PC-9 (cell line): ENCODE results near the gene CACHD1. TPM values are rescaled to one million over a fixed set of nuclear protein-coding genes. Genes with fewer than 3 reads are reported as not detected.

Experiments used
- BruUV-seq: library from RNA; stranded (reverse); fragments of 400-500 nt; replicated peaks from 2 replicates; lab custom pipeline; 2021; lab: Mats Ljungman, UMichigan
- CTCF ChIA-PET: fragments of 300-600 bp; sonication (Branson Sonifier 250); formaldehyde crosslinking; loops from one replicate; lab custom pipeline; 2022; ENCODE audit warnings: antibody characterized with exemption; lab: Charles Lee
- POLR2A ChIA-PET: fragments of 300-600 bp; sonication (Branson Sonifier 250); formaldehyde crosslinking; loops from one replicate; lab custom pipeline; 2022; ENCODE audit warnings: antibody characterized with exemption; ENCODE audit not compliant: unreplicated experiment; lab: Charles Lee
- DNase-seq, 2 experiments: peaks; one replicate each; pipeline versions ENCODE4 v3.0.0 to v3.0.0-alpha.2; 2015 to 2022; ENCODE audit warnings: mixed read lengths in 1 of 2
- H2AFZ ChIP-seq: fragments of 200-600 bp; sonication (generic); 2 replicates; pipeline ENCODE4 v1.8.1; 2017; ENCODE audit warnings: antibody characterized with exemption
- H3F3A ChIP-seq: fragments of 200-600 bp; sonication (generic); 2 replicates; pipeline ENCODE4 v1.8.1; 2017; ENCODE audit warnings: antibody characterized with exemption, mild to moderate bottlenecking, low read depth; ENCODE audit not compliant: insufficient read depth
- H3K27ac ChIP-seq: fragments of 200-600 bp; sonication (generic); 2 replicates; pipeline ENCODE4 v1.6.1; 2016; ENCODE audit warnings: mixed run types
- H3K27me3 ChIP-seq: fragments of 200-600 bp; sonication (generic); 2 replicates; pipeline ENCODE4 v1.6.1; 2016; ENCODE audit warnings: low read depth, mixed run types; ENCODE audit not compliant: insufficient read depth
- H3K36me3 ChIP-seq: fragments of 200-600 bp; sonication (generic); 2 replicates; pipeline ENCODE4 v1.6.1; 2016; ENCODE audit warnings: low read depth, mixed run types
- H3K4me1 ChIP-seq: fragments of 200-600 bp; sonication (generic); replicated peaks from 2 replicates; pipeline ENCODE4 v1.6.1; 2016; ENCODE audit warnings: mixed run types; ENCODE audit not compliant: insufficient read depth
- H3K4me2 ChIP-seq: fragments of 200-600 bp; sonication (generic); 2 replicates; pipeline ENCODE4 v1.6.1; 2017; ENCODE audit warnings: mixed run types
- H3K4me3 ChIP-seq: fragments of 200-600 bp; sonication (generic); 2 replicates; pipeline ENCODE4 v1.6.1; 2016; ENCODE audit warnings: mixed run types
- H3K79me2 ChIP-seq: fragments of 200-600 bp; sonication (generic); 2 replicates; pipeline ENCODE4 v1.6.1; 2017; ENCODE audit warnings: low read depth, mixed run types
- H3K9me2 ChIP-seq: fragments of 200-600 bp; sonication (generic); 2 replicates; pipeline ENCODE4 v1.8.1; 2017; ENCODE audit warnings: mild to moderate bottlenecking; ENCODE audit not compliant: insufficient read depth
- H3K9me3 ChIP-seq: fragments of 200-600 bp; sonication (generic); 2 replicates; pipeline ENCODE4 v1.8.1; 2016; ENCODE audit warnings: low read depth; ENCODE audit not compliant: insufficient read depth
- H4K20me1 ChIP-seq: fragments of 200-600 bp; sonication (generic); 2 replicates; pipeline ENCODE4 v1.8.1; 2017; ENCODE audit not compliant: insufficient read depth
- CTCF ChIP-seq: fragments of 200-600 bp; sonication (generic); conservative IDR thresholded peaks from 2 replicates; pipeline ENCODE4 v1.6.1; 2017; ENCODE audit warnings: mixed run types, antibody characterized with exemption, mild to moderate bottlenecking, moderate library complexity
- EZH2 ChIP-seq: fragments of 200-600 bp; sonication (generic); IDR thresholded peaks from 2 replicates; pipeline ENCODE4 v1.8.0; 2017; ENCODE audit warnings: antibody characterized with exemption, low read depth
- intact Hi-C: fragments of 100-400 bp; cut with micrococcal nuclease; formaldehyde crosslinking; loops from one replicate; pipeline ENCODE4 v1.10.0; 2022; ENCODE audit not compliant: unreplicated experiment
- total RNA-seq: library from RNA; stranded (reverse); gene quantifications from 2 replicates; pipeline ENCODE4 v1.2.3, GENCODE V29; 2021

Gene CACHD1
- total RNA-seq, 1 experiment from 2014 or later, result 3.1 TPM

DNA sequence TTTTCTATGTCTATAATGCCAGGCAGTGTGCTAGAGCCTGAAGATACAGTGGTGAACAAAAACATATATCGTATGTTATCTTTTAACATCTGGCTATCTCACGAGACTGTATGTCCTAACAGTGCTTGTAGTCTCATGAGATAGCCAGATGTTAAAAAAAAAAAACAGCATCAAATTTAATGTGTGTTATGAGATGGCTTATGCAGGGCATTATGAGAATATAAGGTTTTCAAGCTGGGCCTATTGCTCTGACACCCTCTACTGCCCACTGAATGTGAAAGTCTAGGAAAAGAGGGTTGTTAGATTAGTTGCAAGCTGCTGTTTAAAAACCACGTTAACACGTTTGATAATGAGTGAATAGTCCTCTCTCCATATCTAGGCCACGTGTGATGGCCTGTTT lies 109.8 kb downstream of the CACHD1 start:
- H3K36me3 ChIP-seq, result no peaks in the 10 kb centered on the region
- CTCF ChIA-PET, result no interaction called here
- H3K27ac ChIP-seq, result no peak overlapping the region

GRCh38 chr1:64581135-64581842 lies 111.4 kb downstream of the CACHD1 start:
- ChIA-PET POLR2A (no interaction called here), CTCF (no interaction called here)
- Histone ChIP-seq H3F3A (no peaks in the 10 kb centered on the region), H3K9me3 (no peaks in the 10 kb centered on the region), H3K27me3 (no peaks in the 10 kb centered on the region), H3K79me2 (no peaks in the 10 kb centered on the region), H3K27ac (no peak overlapping the region), H3K4me3 (no peak overlapping the region), H4K20me1 (no peaks in the 10 kb centered on the region), H3K36me3 (no peaks in the 10 kb centered on the region), H3K9me2 (no peaks in the 10 kb centered on the region), H3K4me1 (no peaks in the 10 kb centered on the region), H2AFZ (no peak overlapping the region), H3K4me2 (no peak overlapping the region)
- BruUV-seq, result no TSS peak
- DNase-seq, result no peak
- intact Hi-C loops, result loop anchor here (5.0 to 10.0 kb wide), 2 partner anchors 74 to 316 kb away; no protein-coding TSS in a partner anchor
- no peak for TF ChIP-seq EZH2
- no peak for TF ChIP-seq CTCF

More for the DNA sequence above, 109.8 kb downstream of the CACHD1 start:
- no peaks in the 10 kb centered on the region for H3K9me2 ChIP-seq
- POLR2A ChIA-PET, result no interaction called here
- no peak overlapping the region for H3K4me2 ChIP-seq
- H3K27me3 ChIP-seq, result no peaks in the 10 kb centered on the region
- TF ChIP-seq CTCF (no peak), EZH2 (no peak)
- no peaks in the 10 kb centered on the region for H3K79me2 ChIP-seq
- no peak overlapping the region for H2AFZ ChIP-seq
- H3F3A ChIP-seq, result no peaks in the 10 kb centered on the region
- no TSS peak for BruUV-seq
- DNase-seq, result no peak
- no peak overlapping the region for H3K4me3 ChIP-seq
- no peaks in the 10 kb centered on the region for H3K9me3 ChIP-seq
- no peaks in the 10 kb centered on the region for H3K4me1 ChIP-seq
- H4K20me1 ChIP-seq, result no peaks in the 10 kb centered on the region
- intact Hi-C loops, result loop anchor here (5.0 to 10.0 kb wide), 2 partner anchors 72 to 315 kb away; no protein-coding TSS in a partner anchor

GRCh38 chr1:64581843-64582185 lies 111.9 kb downstream of the CACHD1 start:
- no peaks in the 10 kb centered on the region for H3K4me1 ChIP-seq
- no peak overlapping the region for H2AFZ ChIP-seq
- no peak overlapping the region for H3K4me2 ChIP-seq
- H3K9me3 ChIP-seq, result no peaks in the 10 kb centered on the region
- no peak overlapping the region for H3K27ac ChIP-seq
- ChIA-PET CTCF (no interaction called here), POLR2A (no interaction called here)
- TF ChIP-seq CTCF (no peak), EZH2 (no peak)
- no peaks in the 10 kb centered on the region for H3K79me2 ChIP-seq
- H3K4me3 ChIP-seq, result no peak overlapping the region
- intact Hi-C loops, result loop anchor here (5.0 to 10.0 kb wide), 2 partner anchors 75 to 317 kb away; no protein-coding TSS in a partner anchor
- no peaks in the 10 kb centered on the region for H3K36me3 ChIP-seq
- no peaks in the 10 kb centered on the region for H4K20me1 ChIP-seq
- no peaks in the 10 kb centered on the region for H3K9me2 ChIP-seq
- no peaks in the 10 kb centered on the region for H3K27me3 ChIP-seq
- no peaks in the 10 kb centered on the region for H3F3A ChIP-seq
- BruUV-seq, result no TSS peak
- DNase-seq, result no peak
